H1 (cell line): Measurements from ENCODE around the gene SCRN3.

Source experiments
- POLR2A ChIP-seq, 2 experiments: IDR thresholded peaks; 1 replicate in 1 of 2; 2 replicates in 1 of 2; pipeline ENCODE4 v1.6.1; 2011; ENCODE audit warnings: low read depth in 2 of 2, low read length in 2 of 2, mild to moderate bottlenecking in 2 of 2; ENCODE audit errors: control extremely low read depth in 1 of 2
- POLR2AphosphoS5 ChIP-seq: IDR thresholded peaks from 2 replicates; pipeline ENCODE4 v1.6.1; 2011; ENCODE audit warnings: low read depth, low read length

DNA sequence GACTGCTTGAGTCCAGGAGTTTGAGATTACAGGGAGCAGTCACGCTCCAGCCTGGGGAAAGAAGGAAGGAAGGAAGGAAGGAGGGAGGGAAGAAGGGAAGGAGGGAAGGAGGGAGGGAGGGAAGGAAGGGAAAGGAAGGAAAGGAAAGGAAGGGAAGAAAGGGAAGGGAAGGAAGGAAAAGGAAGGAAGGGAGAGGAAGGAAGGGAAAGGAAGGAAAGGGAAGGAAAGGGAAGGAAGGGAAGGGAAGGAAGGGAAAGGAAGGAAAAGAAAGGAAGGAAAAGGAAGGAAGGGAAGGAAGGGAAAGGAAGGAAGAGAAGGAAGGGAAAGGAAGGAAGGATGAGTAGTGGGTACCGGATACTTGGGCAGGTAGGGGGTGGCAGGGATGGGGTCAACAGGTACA, 59.0 kb downstream of the SCRN3 start:
- TF ChIP-seq POLR2AphosphoS5 = no peak
- TF ChIP-seq POLR2A (IDR thresholded peaks at IDR 0.05; ENCODE audit: control extremely low read depth in 1 of 2, low read depth in 2 of 2, low read length in 2 of 2) = no peak
